SU-DHL-6 (cell line): Measurements from ENCODE around the gene MNS1.
"Not testable (repeated sequence)": the region's sequence is repeated elsewhere in the genome, so short reads cannot be mapped to it uniquely, and the experiment has no call there.

Source experiments
- CTCF ChIP-seq: fragments of 200-600 bp; sonication (generic); IDR thresholded peaks from one replicate; pipeline ENCODE4 v1.5.1; 2017; ENCODE audit warnings: antibody characterized with exemption, mild to moderate bottlenecking, low read length, moderate library complexity; ENCODE audit not compliant: insufficient read depth, poor library complexity, severe bottlenecking
- EZH2phosphoT487 ChIP-seq: fragments of 200-600 bp; sonication (generic), shearing (Covaris generic); conservative IDR thresholded peaks from 2 replicates; pipeline ENCODE4 v1.6.1; 2018; ENCODE audit warnings: mild to moderate bottlenecking, antibody characterized with exemption, low read length, moderate library complexity, mixed read lengths

- not testable (repeated sequence) for TF ChIP-seq CTCF, EZH2phosphoT487
These were observed 21.3 kb upstream of the MNS1 start for GRCh38 chr15:56486206-56486605.
